Neural cell (in vitro differentiated cells): ENCODE results near the gene SOCS3. TPM values are rescaled to one million over a fixed set of nuclear protein-coding genes. Genes with fewer than 3 reads are reported as not detected.

Source experiments
- H2AFZ ChIP-seq: fragments of 200-600, 300-800 bp; sonication (generic), shearing (Covaris generic); 2 replicates; pipeline ENCODE4 v1.6.0; 2014; ENCODE audit warnings: low read depth, mild to moderate bottlenecking, antibody characterized with exemption, low read length, moderate library complexity
- H3F3A ChIP-seq: fragments of 200-600 bp; shearing (Covaris generic); 2 replicates; pipeline ENCODE4 v1.6.1; 2016; ENCODE audit warnings: mild to moderate bottlenecking, moderate library complexity, mixed read lengths, antibody characterized with exemption, low read length; ENCODE audit not compliant: insufficient read depth, poor library complexity, severe bottlenecking
- H3K27ac ChIP-seq: fragments of 200-600, 300-800 bp; sonication (generic), shearing (Covaris generic); 2 replicates; pipeline ENCODE4 v1.5.1; 2014; ENCODE audit warnings: mild to moderate bottlenecking, low read length, moderate library complexity
- H3K27me3 ChIP-seq: fragments of 300-800, 200-600 bp; sonication (generic), shearing (Covaris generic); 2 replicates; pipeline ENCODE4 v1.6.0; 2014; ENCODE audit warnings: mild to moderate bottlenecking, low read depth, low read length, moderate library complexity; ENCODE audit not compliant: insufficient read depth
- H3K36me3 ChIP-seq: fragments of 300-800, 200-600 bp; sonication (generic), shearing (Covaris generic); 2 replicates; pipeline ENCODE4 v1.5.1; 2014; ENCODE audit warnings: mild to moderate bottlenecking, antibody characterized with exemption, low read length, moderate library complexity; ENCODE audit not compliant: insufficient read depth
- H3K4me2 ChIP-seq: fragments of 300-800, 200-600 bp; sonication (generic), shearing (Covaris generic); 2 replicates; pipeline ENCODE4 v1.6.0; 2014; ENCODE audit warnings: mild to moderate bottlenecking, low read length
- H3K4me3 ChIP-seq: fragments of 300-800, 200-600 bp; sonication (generic), shearing (Covaris generic); 2 replicates; pipeline ENCODE4 v1.5.1; 2014; ENCODE audit warnings: mild to moderate bottlenecking, low read length, moderate library complexity
- H3K79me2 ChIP-seq: fragments of 200-600 bp; shearing (Covaris generic); replicated peaks from 2 replicates; pipeline ENCODE4 v1.6.0; 2014; ENCODE audit warnings: mild to moderate bottlenecking, low read length, moderate library complexity; ENCODE audit not compliant: insufficient read depth
- H3K9ac ChIP-seq: fragments of 300-800, 200-600 bp; sonication (generic), shearing (Covaris generic); 2 replicates; pipeline ENCODE4 v1.6.1; 2016; ENCODE audit warnings: mild to moderate bottlenecking, low read length, mixed read lengths
- H3K9me2 ChIP-seq: fragments of 200-600 bp; shearing (Covaris generic); 2 replicates; pipeline ENCODE4 v1.6.1; 2016; ENCODE audit warnings: mild to moderate bottlenecking, low read length, mixed read lengths; ENCODE audit not compliant: insufficient read depth
- H3K9me3 ChIP-seq: fragments of 200-600, 300-800 bp; sonication (generic), shearing (Covaris generic); 2 replicates; pipeline ENCODE4 v1.6.1; 2016; ENCODE audit warnings: mild to moderate bottlenecking, mixed run types, low read length, moderate library complexity, mixed read lengths
- H4K20me1 ChIP-seq: fragments of 200-600 bp; shearing (Covaris generic); 2 replicates; pipeline ENCODE4 v1.6.1; 2016; ENCODE audit warnings: mild to moderate bottlenecking, mixed run types; ENCODE audit not compliant: insufficient read depth
- CTCF ChIP-seq: fragments of 450-650 bp; IDR thresholded peaks from 2 replicates; pipeline ENCODE4 v1.5.1; 2014; ENCODE audit warnings: antibody characterized with exemption, mild to moderate bottlenecking, moderate library complexity; ENCODE audit not compliant: poor library complexity, severe bottlenecking
- EP300 ChIP-seq: fragments of 450-650 bp; conservative IDR thresholded peaks from 2 replicates; pipeline ENCODE4 v1.6.1; 2014; ENCODE audit warnings: antibody characterized with exemption, mild to moderate bottlenecking, moderate library complexity; ENCODE audit not compliant: poor library complexity, severe bottlenecking
- EZH2 ChIP-seq: fragments of 200-600, 300-800 bp; shearing (Covaris generic), sonication (generic); IDR thresholded peaks from 2 replicates; pipeline ENCODE4 v1.6.1; 2014; ENCODE audit warnings: antibody characterized with exemption, low read length, borderline replicate concordance, mild to moderate bottlenecking; ENCODE audit not compliant: insufficient read depth, poor library complexity, severe bottlenecking
- MXI1 ChIP-seq: fragments of 450-650 bp; conservative IDR thresholded peaks from 2 replicates; pipeline ENCODE4 v1.6.1; 2014; ENCODE audit warnings: antibody characterized with exemption, mild to moderate bottlenecking; ENCODE audit not compliant: poor library complexity, severe bottlenecking
- POLR2AphosphoS5 ChIP-seq: IDR thresholded peaks from 2 replicates; pipeline ENCODE4 v1.6.1; 2012
- RAD21 ChIP-seq: fragments of 450-650 bp; conservative IDR thresholded peaks from 2 replicates; pipeline ENCODE4 v1.6.1; 2014; ENCODE audit warnings: antibody characterized with exemption, mild to moderate bottlenecking, moderate library complexity
- SMC3 ChIP-seq: fragments of 450-650 bp; conservative IDR thresholded peaks from 2 replicates; pipeline ENCODE4 v1.6.1; 2014; ENCODE audit warnings: antibody characterized with exemption, mild to moderate bottlenecking, moderate library complexity; ENCODE audit not compliant: poor library complexity
- TAF1 ChIP-seq: IDR thresholded peaks from 2 replicates; pipeline ENCODE4 v1.6.1; 2012; ENCODE audit warnings: low read depth
- polyA plus RNA-seq: library from polyadenylated mRNA; depleted of rRNA; stranded (reverse); fragments of >200 nt; gene quantifications from 2 replicates; pipeline ENCODE4 v1.2.3, GENCODE V29; 2014
- TF ChIP-seq, protein P1 (sequence below): IDR thresholded peaks from 2 replicates; pipeline ENCODE4 v1.6.1; 2012; ENCODE audit warnings: borderline replicate concordance

The SOCS3 gene
- polyA plus RNA-seq, 1 donor from 2014 or later, result 5.4 TPM

DNA sequence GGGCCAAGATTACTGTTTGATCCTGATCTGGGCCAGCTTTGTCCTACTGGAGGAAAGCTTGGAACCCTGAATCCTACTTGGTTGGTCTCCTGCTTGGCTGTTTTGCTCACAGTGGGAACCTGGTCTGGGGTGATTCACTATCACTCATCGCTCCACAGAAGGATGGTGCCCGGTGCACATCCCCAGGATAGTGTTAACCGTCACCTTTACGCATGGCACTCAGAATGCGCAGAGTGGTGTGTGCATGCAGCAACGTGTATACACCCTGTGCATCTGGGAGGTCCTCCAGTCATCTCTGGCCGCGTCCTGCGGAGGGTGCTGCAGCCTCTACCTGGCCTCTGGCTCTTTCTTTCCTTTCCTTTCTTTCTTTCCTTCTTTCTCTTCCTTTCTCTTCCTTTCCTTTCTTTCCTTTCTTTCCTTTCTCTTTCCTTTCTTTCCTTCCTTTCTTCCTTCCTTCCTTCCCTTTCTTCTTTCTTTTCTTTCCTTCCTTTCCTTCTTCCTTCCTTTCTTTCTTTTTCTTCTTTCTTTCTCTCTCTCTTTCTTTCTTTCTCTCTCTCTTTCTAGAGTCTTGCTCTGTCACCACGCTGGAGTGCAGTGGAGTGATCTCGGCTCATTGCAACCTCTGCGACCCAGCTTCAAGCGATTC, 13.1 kb downstream of the SOCS3 start:
- no peak overlapping the region for H3K4me3 ChIP-seq
- H2AFZ ChIP-seq, result no peak overlapping the region
- no peaks in the 10 kb centered on the region for H3K9me3 ChIP-seq
- no peak overlapping the region for H3K4me2 ChIP-seq
- H3K27me3 ChIP-seq, result peaks cover 8% of the 10 kb centered on the region
- no peaks in the 10 kb centered on the region for H3F3A ChIP-seq
- no peak overlapping the region for H3K9ac ChIP-seq
- no peaks in the 10 kb centered on the region for H3K9me2 ChIP-seq
- no peak for TF ChIP-seq EP300
- no peak for TF ChIP-seq MXI1
- TF ChIP-seq SMC3, result no peak
- no peak for TF ChIP-seq TAF1
- no peak for TF ChIP-seq CTCF
- no peak for TF ChIP-seq POLR2AphosphoS5
- TF ChIP-seq RAD21, result no peak
- TF ChIP-seq, protein P1, sequence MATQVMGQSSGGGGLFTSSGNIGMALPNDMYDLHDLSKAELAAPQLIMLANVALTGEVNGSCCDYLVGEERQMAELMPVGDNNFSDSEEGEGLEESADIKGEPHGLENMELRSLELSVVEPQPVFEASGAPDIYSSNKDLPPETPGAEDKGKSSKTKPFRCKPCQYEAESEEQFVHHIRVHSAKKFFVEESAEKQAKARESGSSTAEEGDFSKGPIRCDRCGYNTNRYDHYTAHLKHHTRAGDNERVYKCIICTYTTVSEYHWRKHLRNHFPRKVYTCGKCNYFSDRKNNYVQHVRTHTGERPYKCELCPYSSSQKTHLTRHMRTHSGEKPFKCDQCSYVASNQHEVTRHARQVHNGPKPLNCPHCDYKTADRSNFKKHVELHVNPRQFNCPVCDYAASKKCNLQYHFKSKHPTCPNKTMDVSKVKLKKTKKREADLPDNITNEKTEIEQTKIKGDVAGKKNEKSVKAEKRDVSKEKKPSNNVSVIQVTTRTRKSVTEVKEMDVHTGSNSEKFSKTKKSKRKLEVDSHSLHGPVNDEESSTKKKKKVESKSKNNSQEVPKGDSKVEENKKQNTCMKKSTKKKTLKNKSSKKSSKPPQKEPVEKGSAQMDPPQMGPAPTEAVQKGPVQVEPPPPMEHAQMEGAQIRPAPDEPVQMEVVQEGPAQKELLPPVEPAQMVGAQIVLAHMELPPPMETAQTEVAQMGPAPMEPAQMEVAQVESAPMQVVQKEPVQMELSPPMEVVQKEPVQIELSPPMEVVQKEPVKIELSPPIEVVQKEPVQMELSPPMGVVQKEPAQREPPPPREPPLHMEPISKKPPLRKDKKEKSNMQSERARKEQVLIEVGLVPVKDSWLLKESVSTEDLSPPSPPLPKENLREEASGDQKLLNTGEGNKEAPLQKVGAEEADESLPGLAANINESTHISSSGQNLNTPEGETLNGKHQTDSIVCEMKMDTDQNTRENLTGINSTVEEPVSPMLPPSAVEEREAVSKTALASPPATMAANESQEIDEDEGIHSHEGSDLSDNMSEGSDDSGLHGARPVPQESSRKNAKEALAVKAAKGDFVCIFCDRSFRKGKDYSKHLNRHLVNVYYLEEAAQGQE, result no peak
- no peak for TF ChIP-seq EZH2
- no peaks in the 10 kb centered on the region for H3K79me2 ChIP-seq
- H4K20me1 ChIP-seq, result no peaks in the 10 kb centered on the region
- H3K27ac ChIP-seq, result no peak overlapping the region
- H3K36me3 ChIP-seq, result no peaks in the 10 kb centered on the region

DNA sequence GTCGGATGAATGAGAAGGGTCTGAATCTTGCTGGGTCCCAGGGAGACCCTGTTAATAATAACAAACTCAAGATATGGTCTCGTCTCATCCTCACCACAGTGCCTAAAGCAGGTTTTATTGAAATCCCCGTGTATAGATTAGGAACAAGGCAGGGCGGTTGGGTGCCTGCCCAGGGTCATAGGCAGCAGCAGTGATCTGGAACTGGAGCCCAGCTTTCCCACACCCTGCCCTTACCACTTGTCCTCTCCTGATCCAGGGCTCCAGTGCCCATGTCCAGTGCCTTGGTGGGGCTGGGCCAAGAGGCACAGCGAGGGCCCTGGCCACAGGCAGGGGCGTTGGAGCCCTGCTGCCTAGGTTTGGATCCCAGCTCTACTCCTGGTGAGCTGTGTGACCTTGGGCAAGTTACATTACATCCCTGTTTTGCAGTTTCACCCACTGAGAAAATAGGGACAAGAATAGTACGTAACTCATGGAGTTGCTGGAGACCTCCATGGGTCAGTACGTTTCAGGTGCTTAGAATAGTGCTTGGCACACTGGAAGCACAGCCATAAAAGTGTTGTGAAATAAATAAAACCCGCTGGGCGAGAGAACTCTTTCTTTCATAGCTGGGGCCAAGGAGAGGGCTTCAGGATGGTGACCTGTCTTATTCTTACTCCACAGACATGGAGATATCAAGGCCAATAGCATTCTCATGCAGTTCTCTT, 13.9 kb downstream of the SOCS3 start:
- Histone ChIP-seq H3F3A (no peaks in the 10 kb centered on the region), H3K4me3 (no peak overlapping the region), H3K9ac (no peak overlapping the region), H2AFZ (no peak overlapping the region), H3K27me3 (peaks cover 8% of the 10 kb centered on the region), H3K4me2 (no peak overlapping the region), H4K20me1 (no peaks in the 10 kb centered on the region), H3K79me2 (no peaks in the 10 kb centered on the region), H3K27ac (no peak overlapping the region), H3K9me2 (no peaks in the 10 kb centered on the region), H3K9me3 (no peaks in the 10 kb centered on the region), H3K36me3 (no peaks in the 10 kb centered on the region)
- TF ChIP-seq RAD21 (no peak), POLR2AphosphoS5 (no peak), SMC3 (no peak), EZH2 (no peak), EP300 (no peak), MXI1 (no peak)
